T-helper 22 cell (primary cell): ENCODE measurements around the gene QSOX2.
A peak's percentile ranks its signal among the peaks of the same experiment; 100 is the strongest.

Source experiments
- DNase-seq: peaks from one replicate; pipeline ENCODE4 v3.0.0-alpha.2; 2020; ENCODE audit warnings: low read depth

QSOX2 gene

GRCh38 chr9:136245219-136246150 is at the start of gene QSOX2:
TSS of gene QSOX2 (minus strand) at chr9:136245812. CDS start at chr9:136245803, 9 bp downstream.
- DNase-seq = peak; percentile 70

GRCh38 chr9:136295055-136295454 is 49.4 kb upstream of the QSOX2 start:
- DNase-seq = no peak

GRCh38 chr9:136294437-136294836 is 48.8 kb upstream of the QSOX2 start:
- DNase-seq = no peak

- no peak for DNase-seq
These were observed 48.0 kb upstream of the QSOX2 start for GRCh38 chr9:136293476-136294077.

GRCh38 chr9:136292591-136293448 is 47.2 kb upstream of the QSOX2 start:
- DNase-seq = no peak

GRCh38 chr9:136292026-136292538 is 46.5 kb upstream of the QSOX2 start:
- DNase-seq = no peak

GRCh38 chr9:136291306-136292025 is 45.9 kb upstream of the QSOX2 start:
- no peak for DNase-seq

GRCh38 chr9:136290508-136291000 is 44.9 kb upstream of the QSOX2 start:
- no peak for DNase-seq

- DNase-seq = no peak
These were observed 44.3 kb upstream of the QSOX2 start for GRCh38 chr9:136289651-136290507.

GRCh38 chr9:136287960-136288753 is 42.5 kb upstream of the QSOX2 start:
- DNase-seq = no peak

- DNase-seq = no peak
These were observed 41.4 kb upstream of the QSOX2 start for GRCh38 chr9:136286987-136287379.

- DNase-seq = no peak
These were observed 40.9 kb upstream of the QSOX2 start for GRCh38 chr9:136286359-136286986.

GRCh38 chr9:136285501-136286358 is 40.1 kb upstream of the QSOX2 start:
- no peak for DNase-seq

GRCh38 chr9:136284951-136285350 is 39.3 kb upstream of the QSOX2 start:
- no peak for DNase-seq

- DNase-seq = no peak
These were observed 38.7 kb upstream of the QSOX2 start for GRCh38 chr9:136284311-136284710.

GRCh38 chr9:136283291-136284235 is 38.0 kb upstream of the QSOX2 start:
- peak; percentile 25 for DNase-seq
